Caco-2 (cell line): ENCODE results near the gene CAPRIN2. TPM values are rescaled to one million over a fixed set of nuclear protein-coding genes. Genes with fewer than 3 reads are reported as not detected.

Experiments
- BruUV-seq: library from RNA; stranded (reverse); fragments of 400-500 nt; replicated peaks from 2 replicates; lab custom pipeline; 2021; lab: Mats Ljungman, UMichigan
- CTCF ChIA-PET: fragments of 300-600 bp; sonication (Branson Sonifier 250); formaldehyde crosslinking; loops from one replicate; lab custom pipeline; 2022; ENCODE audit warnings: antibody characterized with exemption; lab: Charles Lee
- POLR2A ChIA-PET: fragments of 300-600 bp; sonication (Branson Sonifier 250); formaldehyde crosslinking; loops from one replicate; lab custom pipeline; 2022; ENCODE audit warnings: antibody characterized with exemption; lab: Charles Lee
- DNase-seq, 2 experiments: peaks; one replicate each; pipeline versions ENCODE4 v3.0.0 to v3.0.0-alpha.2; 2020 to 2022
- H3K27me3 ChIP-seq: replicated peaks from 2 replicates; pipeline ENCODE4 v1.6.0; 2011; ENCODE audit warnings: low read length; ENCODE audit not compliant: control insufficient read depth, insufficient read depth
- H3K36me3 ChIP-seq: 2 replicates; pipeline ENCODE4 v1.5.1; 2011; ENCODE audit warnings: low read length; ENCODE audit not compliant: control insufficient read depth, insufficient read depth
- H3K4me1 ChIP-seq: fragments of 250-450 bp; sonication (Bioruptor Pico); 2 replicates; pipeline ENCODE4 v1.5.1; 2020; ENCODE audit warnings: mild to moderate bottlenecking
- H3K4me3 ChIP-seq: 2 replicates; pipeline ENCODE4 v1.5.1; 2011; ENCODE audit warnings: low read depth, mild to moderate bottlenecking, control low read depth, low read length
- H3K9me3 ChIP-seq: fragments of 250-450 bp; sonication (Bioruptor Pico); 2 replicates; pipeline ENCODE4 v1.5.1; 2020; ENCODE audit warnings: mild to moderate bottlenecking, moderate library complexity
- H3K27ac Mint-ChIP-seq: one replicate; pipeline ENCODE4 v1.8.0; 2022; ENCODE audit warnings: mixed read lengths; ENCODE audit not compliant: unreplicated experiment
- H3K27me3 Mint-ChIP-seq: one replicate; pipeline ENCODE4 v1.8.0; 2022; ENCODE audit warnings: mixed read lengths; ENCODE audit not compliant: insufficient read depth, unreplicated experiment
- H3K36me3 Mint-ChIP-seq: one replicate; pipeline ENCODE4 v1.8.0; 2022; ENCODE audit warnings: mild to moderate bottlenecking, mixed read lengths; ENCODE audit not compliant: insufficient read depth, unreplicated experiment
- H3K4me1 Mint-ChIP-seq: one replicate; pipeline ENCODE4 v1.8.0; 2022; ENCODE audit warnings: low read depth, mixed read lengths; ENCODE audit not compliant: unreplicated experiment
- H3K4me3 Mint-ChIP-seq: one replicate; pipeline ENCODE4 v1.8.0; 2022; ENCODE audit warnings: mild to moderate bottlenecking, moderate library complexity, mixed read lengths; ENCODE audit not compliant: unreplicated experiment
- H3K9me3 Mint-ChIP-seq: one replicate; pipeline ENCODE4 v1.8.0; 2022; ENCODE audit warnings: mixed read lengths; ENCODE audit not compliant: unreplicated experiment
- CTCF ChIP-seq, 2 experiments: fragments of 200-600 bp in 1 of 2; IDR thresholded peaks; 1 replicate in 1 of 2; 2 replicates in 1 of 2; pipeline versions ENCODE4 v1.5.1 to v1.8.0; 2011 to 2022; ENCODE audit warnings: antibody characterized with exemption in 1 of 2, control low read depth in 1 of 2, inconsistent platforms in 1 of 2, low read depth in 1 of 2, low read length in 1 of 2, mild to moderate bottlenecking in 1 of 2, moderate library complexity in 1 of 2; ENCODE audit not compliant: insufficient read depth in 1 of 2, severe bottlenecking in 1 of 2, unreplicated experiment in 1 of 2
- intact Hi-C: fragments of 100-400 bp; cut with micrococcal nuclease; formaldehyde crosslinking; loops from one replicate; pipeline ENCODE4 v1.10.0; 2022; ENCODE audit not compliant: unreplicated experiment
- total RNA-seq: library from RNA; stranded (reverse); gene quantifications from 2 replicates; pipeline ENCODE4 v1.2.3, GENCODE V29; 2022

The CAPRIN2 gene
- total RNA-seq, 1 experiment from 2014 or later: 19.6 TPM

- H3K27me3 Mint-ChIP-seq: no peaks in the 10 kb centered on the region
- H3K9me3 Mint-ChIP-seq: peaks cover 3% of the 10 kb centered on the region
- H3K27me3 ChIP-seq: no peaks in the 10 kb centered on the region
- no peak for DNase-seq
- peak overlapping the region; percentile 78 for H3K27ac Mint-ChIP-seq
- H3K4me1 ChIP-seq: peaks cover 26% of the 10 kb centered on the region
- no peaks in the 10 kb centered on the region for H3K36me3 Mint-ChIP-seq
- H3K4me1 Mint-ChIP-seq: peaks cover 41% of the 10 kb centered on the region
- H3K36me3 ChIP-seq: no peaks in the 10 kb centered on the region
- H3K4me3 ChIP-seq: no peak overlapping the region
- BruUV-seq: no TSS peak
- no peaks in the 10 kb centered on the region; the same call in none of the 2 replicates for H3K9me3 ChIP-seq
- no peak overlapping the region for H3K4me3 Mint-ChIP-seq
- intact Hi-C loops: no loop called here
- no peak for TF ChIP-seq CTCF (IDR thresholded peaks at IDR 0.05; ENCODE audit: insufficient read depth in 1 of 2, low read depth in 1 of 2, low read length in 1 of 2, severe bottlenecking in 1 of 2, unreplicated experiment in 1 of 2)
- POLR2A ChIA-PET: no interaction called here
- CTCF ChIA-PET: no interaction called here
These were observed 7.0 kb upstream of the CAPRIN2 start for GRCh38 chr12:30761730-30762129.

GRCh38 chr12:30757316-30757715 lies 2.6 kb upstream of the CAPRIN2 start:
- Mint-ChIP-seq H3K9me3 (no peaks in the 10 kb centered on the region), H3K27me3 (no peaks in the 10 kb centered on the region), H3K4me1 (peaks cover 34% of the 10 kb centered on the region), H3K36me3 (peaks cover 12% of the 10 kb centered on the region), H3K4me3 (no peak overlapping the region), H3K27ac (no peak overlapping the region)
- H3K4me1 ChIP-seq: peaks cover 12% of the 10 kb centered on the region
- no peaks in the 10 kb centered on the region; the same call in 1 of the 2 replicates for H3K9me3 ChIP-seq
- intact Hi-C loops: loop anchor here (10.0 kb wide), 1 partner anchor 553 kb away; no protein-coding TSS in a partner anchor
- DNase-seq: no peak
- ChIA-PET CTCF (no interaction called here), POLR2A (no interaction called here)
- BruUV-seq: no TSS peak
- TF ChIP-seq CTCF (IDR thresholded peaks at IDR 0.05; ENCODE audit: insufficient read depth in 1 of 2, low read depth in 1 of 2, low read length in 1 of 2, severe bottlenecking in 1 of 2, unreplicated experiment in 1 of 2): no peak
- no peaks in the 10 kb centered on the region for H3K27me3 ChIP-seq
- H3K36me3 ChIP-seq: no peaks in the 10 kb centered on the region
- H3K4me3 ChIP-seq: no peak overlapping the region

- Mint-ChIP-seq H3K4me3 (peak overlapping the region; percentile 93), H3K27me3 (no peaks in the 10 kb centered on the region), H3K36me3 (peaks cover 12% of the 10 kb centered on the region), H3K27ac (peak overlapping the region; percentile 30), H3K4me1 (peaks cover 27% of the 10 kb centered on the region), H3K9me3 (no peaks in the 10 kb centered on the region)
- Histone ChIP-seq H3K4me1 (peaks cover 12% of the 10 kb centered on the region; the same call in 1 of the 2 replicates), H3K36me3 (no peaks in the 10 kb centered on the region), H3K27me3 (no peaks in the 10 kb centered on the region), H3K4me3 (no peak overlapping the region), H3K9me3 (no peaks in the 10 kb centered on the region; the same call in 1 of the 2 replicates)
- ChIA-PET POLR2A (no interaction called here), CTCF (interaction anchor here (3.6 kb wide), 1 partner anchor 51 kb away, joined by 19 read pairs; no protein-coding TSS in a partner anchor)
- DNase-seq: no peak
- intact Hi-C loops: loop anchor here (10.0 kb wide), 1 partner anchor 551 kb away; no protein-coding TSS in a partner anchor
- no TSS peak for BruUV-seq
- no peak for TF ChIP-seq CTCF (IDR thresholded peaks at IDR 0.05; ENCODE audit: insufficient read depth in 1 of 2, low read depth in 1 of 2, low read length in 1 of 2, severe bottlenecking in 1 of 2, unreplicated experiment in 1 of 2)
These were observed 1.3 kb upstream of the CAPRIN2 start for GRCh38 chr12:30756074-30756473.
